HEK293T (cell line): ENCODE measurements around the gene FILIP1.

Source experiments
- ARNT ChIP-seq: fragments of 450-650 bp; IDR thresholded peaks from 2 replicates; pipeline ENCODE4 v1.6.1; 2017; ENCODE audit warnings: mild to moderate bottlenecking
- BHLHE40 ChIP-seq: fragments of 450-650 bp; IDR thresholded peaks from 2 replicates; pipeline ENCODE4 v1.6.1; 2016; ENCODE audit warnings: mild to moderate bottlenecking, moderate library complexity, borderline replicate concordance
- FOXA1 ChIP-seq: fragments of 450-650 bp; IDR thresholded peaks from 2 replicates; pipeline ENCODE4 v1.6.1; 2016; ENCODE audit warnings: mild to moderate bottlenecking
- FOXK2 ChIP-seq: fragments of 450-650 bp; IDR thresholded peaks from 2 replicates; pipeline ENCODE4 v1.6.1; 2016; ENCODE audit warnings: mild to moderate bottlenecking
- NFRKB ChIP-seq: fragments of 450-650 bp; IDR thresholded peaks from 2 replicates; pipeline ENCODE4 v1.6.1; 2016; ENCODE audit warnings: mild to moderate bottlenecking, moderate library complexity
- SP1 ChIP-seq: fragments of 450-650 bp; IDR thresholded peaks from 2 replicates; pipeline ENCODE4 v1.6.1; 2017
- SUZ12 ChIP-seq: fragments of 450-650 bp; IDR thresholded peaks from 2 replicates; pipeline ENCODE4 v1.6.1; 2016; ENCODE audit warnings: mild to moderate bottlenecking
- TARDBP ChIP-seq: fragments of 450-650 bp; IDR thresholded peaks from 2 replicates; pipeline ENCODE4 v1.6.1; 2016

- TF ChIP-seq SP1 (no peak), ARNT (no peak), TARDBP (no peak), SUZ12 (no peak), NFRKB (no peak), FOXA1 (no peak), BHLHE40 (no peak), FOXK2 (no peak)
These were observed 209.5 kb downstream of the FILIP1 start for GRCh38 chr6:75283907-75284631.
